ENCODE data around the gene NTM.

Gene NTM

GRCh38 chr11:131504199-131504949, 134.0 kb downstream of the NTM start:
- no peak for DNase-seq

GRCh38 chr11:131506348-131506747, 135.9 kb downstream of the NTM start:
- DNase-seq: no peak

- no peak for DNase-seq
These were observed 140.2 kb downstream of the NTM start for GRCh38 chr11:131510662-131511061.

- no peak for DNase-seq
These were observed 141.4 kb downstream of the NTM start for GRCh38 chr11:131511794-131512193.

GRCh38 chr11:131512228-131512627, 141.8 kb downstream of the NTM start:
- no peak for DNase-seq

- DNase-seq: no peak
These were observed 143.6 kb downstream of the NTM start for GRCh38 chr11:131514062-131514461.

- no peak for DNase-seq
These were observed 148.0 kb downstream of the NTM start for GRCh38 chr11:131518305-131518838.

- DNase-seq: no peak
These were observed 152.4 kb downstream of the NTM start for GRCh38 chr11:131522851-131523250.

GRCh38 chr11:131530407-131530806, 160.0 kb downstream of the NTM start:
- DNase-seq: no peak

- DNase-seq: no peak
These were observed 162.7 kb downstream of the NTM start for GRCh38 chr11:131533149-131533548.

GRCh38 chr11:131533998-131534397, 163.6 kb downstream of the NTM start:
- no peak for DNase-seq

GRCh38 chr11:131534611-131535010, 164.2 kb downstream of the NTM start:
- no peak for DNase-seq

GRCh38 chr11:131536159-131536558, 165.7 kb downstream of the NTM start:
- DNase-seq: no peak

GRCh38 chr11:131537196-131537595, 166.8 kb downstream of the NTM start:
- DNase-seq: no peak

- no peak for DNase-seq
These were observed 167.3 kb downstream of the NTM start for GRCh38 chr11:131537748-131538147.

- DNase-seq: no peak
These were observed 167.9 kb downstream of the NTM start for GRCh38 chr11:131538322-131538721.

GRCh38 chr11:131540676-131541075, 170.3 kb downstream of the NTM start:
- no peak for DNase-seq

- no peak for DNase-seq
These were observed 173.1 kb downstream of the NTM start for GRCh38 chr11:131543389-131544025.

GRCh38 chr11:131544591-131544990, 174.2 kb downstream of the NTM start:
- no peak for DNase-seq

GRCh38 chr11:131546218-131546895, 175.9 kb downstream of the NTM start:
- DNase-seq: no peak

GRCh38 chr11:131549099-131549498, 178.7 kb downstream of the NTM start:
- no peak for DNase-seq

- no peak for DNase-seq
These were observed 179.4 kb downstream of the NTM start for GRCh38 chr11:131549770-131550169.

GRCh38 chr11:131560287-131560686, 189.9 kb downstream of the NTM start:
- DNase-seq: no peak

- DNase-seq: no peak
These were observed 191.1 kb downstream of the NTM start for GRCh38 chr11:131561501-131561900.

Data from stimulated activated CD4-positive, alpha-beta T cell treated with anti-CD3 and anti-CD28 coated beads, Interleukin-4, amount 100 ng/mL, for 4 hours (primary cell).